Omental fat pad (tissue), 4 donors: Measurements from ENCODE around the gene CSNK2A2. TPM values are rescaled to one million over a fixed set of nuclear protein-coding genes. Genes with fewer than 3 reads are reported as not detected.
A peak's percentile ranks its signal among the peaks of the same experiment; 100 is the strongest.

ENCODE experiments used
- ATAC-seq: fragments of 150-250 bp; one replicate; pipeline ENCODE4 v1.9.1; 2016; ENCODE audit warnings: mild to moderate bottlenecking, moderate library complexity; ENCODE audit not compliant: low FRiP score
- DNase-seq: peaks from one replicate; pipeline ENCODE4 v3.0.0-alpha.2; 2019; ENCODE audit warnings: low spot score
- total RNA-seq, 4 donors: library from RNA; depleted of rRNA; stranded (reverse); fragments of >200 nt; gene quantifications; one replicate each; pipeline ENCODE4 v1.1.0, GENCODE V29; 2016
- TF ChIP-seq, protein P1 (sequence below), 3 donors: fragments of 450-650 bp; IDR thresholded peaks; one replicate each; pipeline ENCODE4 v1.5.1; 2016 to 2017; ENCODE audit warnings: antibody characterized with exemption in 3 of 3, mild to moderate bottlenecking in 3 of 3, moderate library complexity in 2 of 3

CSNK2A2 gene
- total RNA-seq, 4 donors from 2014 or later, result 34.4 to 48.8 (median 37.8) TPM

DNA sequence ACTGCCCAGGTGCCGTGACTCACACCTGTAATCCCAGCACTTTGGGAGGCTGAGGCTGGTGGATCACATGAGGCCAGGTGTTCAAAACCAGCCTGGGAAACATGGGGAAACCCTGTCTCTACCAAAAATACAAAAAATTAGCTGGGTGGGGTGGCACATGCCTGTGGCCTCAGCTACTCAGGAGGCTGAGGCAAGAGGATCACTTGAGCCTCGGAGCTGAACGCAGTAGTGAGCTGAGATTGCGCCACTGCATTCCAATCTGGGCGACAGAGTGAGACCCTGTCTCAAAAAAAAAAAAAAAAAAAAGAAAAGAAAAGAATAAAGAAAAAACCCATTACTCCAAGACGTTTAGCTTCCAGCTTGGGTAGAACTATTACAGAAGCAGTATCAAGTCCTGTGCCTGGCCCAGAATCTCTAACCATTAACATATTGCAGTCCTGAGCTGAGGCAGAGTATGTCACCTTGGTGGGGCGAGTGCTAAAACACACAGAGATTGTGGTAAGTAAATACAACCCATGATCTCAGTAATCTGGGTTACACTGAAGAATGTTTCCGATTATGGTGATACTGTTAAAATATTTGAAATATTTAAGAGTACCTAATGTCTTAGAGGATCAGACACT is 45.5 kb downstream of the CSNK2A2 start:
- ATAC-seq (no peak), DNase-seq (no peak)
- TF ChIP-seq, protein P1, sequence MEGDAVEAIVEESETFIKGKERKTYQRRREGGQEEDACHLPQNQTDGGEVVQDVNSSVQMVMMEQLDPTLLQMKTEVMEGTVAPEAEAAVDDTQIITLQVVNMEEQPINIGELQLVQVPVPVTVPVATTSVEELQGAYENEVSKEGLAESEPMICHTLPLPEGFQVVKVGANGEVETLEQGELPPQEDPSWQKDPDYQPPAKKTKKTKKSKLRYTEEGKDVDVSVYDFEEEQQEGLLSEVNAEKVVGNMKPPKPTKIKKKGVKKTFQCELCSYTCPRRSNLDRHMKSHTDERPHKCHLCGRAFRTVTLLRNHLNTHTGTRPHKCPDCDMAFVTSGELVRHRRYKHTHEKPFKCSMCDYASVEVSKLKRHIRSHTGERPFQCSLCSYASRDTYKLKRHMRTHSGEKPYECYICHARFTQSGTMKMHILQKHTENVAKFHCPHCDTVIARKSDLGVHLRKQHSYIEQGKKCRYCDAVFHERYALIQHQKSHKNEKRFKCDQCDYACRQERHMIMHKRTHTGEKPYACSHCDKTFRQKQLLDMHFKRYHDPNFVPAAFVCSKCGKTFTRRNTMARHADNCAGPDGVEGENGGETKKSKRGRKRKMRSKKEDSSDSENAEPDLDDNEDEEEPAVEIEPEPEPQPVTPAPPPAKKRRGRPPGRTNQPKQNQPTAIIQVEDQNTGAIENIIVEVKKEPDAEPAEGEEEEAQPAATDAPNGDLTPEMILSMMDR (IDR thresholded peaks at IDR 0.05), result no peak

DNA sequence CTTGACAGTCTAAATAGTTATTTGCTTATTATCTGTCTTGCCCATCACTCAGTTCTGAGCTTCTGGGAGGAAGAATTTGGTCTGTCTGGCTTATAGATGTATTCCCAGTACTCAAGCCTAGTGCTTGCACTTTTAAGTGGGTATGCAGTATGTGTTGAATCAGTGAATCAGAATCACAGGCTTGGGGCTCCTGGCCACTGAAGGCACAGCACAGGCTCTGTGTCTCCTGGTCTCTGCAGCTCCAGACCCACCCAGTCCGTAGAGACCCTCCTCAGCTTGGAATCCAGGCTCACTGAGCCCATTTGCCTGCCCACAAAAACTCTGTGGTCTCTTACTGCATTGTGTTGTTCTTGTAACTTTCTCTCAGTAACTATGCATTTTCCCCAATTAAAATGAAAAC is 49.4 kb downstream of the CSNK2A2 start:
- ATAC-seq (no peak), DNase-seq (no peak)
- TF ChIP-seq, protein P1 (IDR thresholded peaks at IDR 0.05), result no peak

DNA sequence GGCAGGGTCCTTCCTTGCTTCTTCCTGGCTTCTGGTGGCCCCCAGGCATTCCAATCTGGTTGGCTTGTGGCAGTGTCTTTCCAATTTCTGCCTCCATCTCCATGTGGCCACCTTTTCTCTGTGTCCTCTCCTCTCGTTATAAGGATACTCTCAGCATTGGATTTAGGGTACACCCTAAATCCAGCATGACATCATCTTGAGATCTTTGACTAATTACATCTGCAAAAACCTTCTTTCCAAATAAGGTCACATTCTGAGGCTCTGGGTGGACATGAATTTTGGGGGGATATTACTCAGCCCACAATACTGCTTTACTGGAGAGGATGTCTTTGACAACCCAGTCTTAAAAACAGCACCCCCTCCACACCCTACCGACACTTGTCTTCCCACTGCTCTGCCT is 49.8 kb downstream of the CSNK2A2 start:
- TF ChIP-seq, protein P1 (IDR thresholded peaks at IDR 0.05), result no peak
- DNase-seq, result no peak
- no peak for ATAC-seq

DNA sequence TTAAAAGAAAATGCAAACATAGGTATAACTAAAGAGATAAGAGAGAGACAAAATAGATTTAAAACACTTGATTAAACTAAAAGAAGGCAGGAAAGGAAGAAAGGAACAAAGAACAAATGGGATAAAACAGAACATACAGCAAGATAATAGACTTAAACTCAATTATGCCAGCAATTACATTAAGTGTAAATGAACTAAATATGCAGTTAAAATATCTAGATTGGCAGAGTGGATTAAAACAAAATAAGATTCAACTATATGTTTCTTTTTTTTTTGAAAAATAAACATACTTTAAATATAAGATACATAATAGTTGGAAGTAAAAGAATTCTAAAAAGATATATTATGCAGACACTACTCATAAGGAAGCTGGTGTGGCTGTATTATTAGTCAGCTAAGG is 59.1 kb downstream of the CSNK2A2 start:
- ATAC-seq, result no peak
- no peak for DNase-seq
- TF ChIP-seq, protein P1 (IDR thresholded peaks at IDR 0.05), result no peak

DNA sequence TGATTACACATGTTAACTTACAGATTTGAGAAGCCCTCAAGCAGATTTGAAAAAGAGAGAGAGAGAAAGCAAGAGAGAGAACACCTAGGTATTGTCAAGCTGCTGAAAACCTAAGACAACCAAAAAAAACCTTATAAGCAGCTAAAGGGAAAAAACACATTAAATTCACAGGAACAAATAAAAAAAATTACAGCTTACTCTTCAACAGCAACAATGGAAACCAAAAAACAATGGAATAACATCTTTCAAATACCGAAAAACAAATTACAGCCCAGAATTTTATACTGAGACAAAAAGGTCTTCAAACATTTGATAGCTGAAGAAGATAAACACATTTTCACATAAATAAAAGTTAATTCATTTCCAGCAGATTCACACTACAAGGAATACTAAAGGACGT is 60.3 kb downstream of the CSNK2A2 start:
- TF ChIP-seq, protein P1 (IDR thresholded peaks at IDR 0.05), result no peak
- ATAC-seq (no peak), DNase-seq (no peak)

DNA sequence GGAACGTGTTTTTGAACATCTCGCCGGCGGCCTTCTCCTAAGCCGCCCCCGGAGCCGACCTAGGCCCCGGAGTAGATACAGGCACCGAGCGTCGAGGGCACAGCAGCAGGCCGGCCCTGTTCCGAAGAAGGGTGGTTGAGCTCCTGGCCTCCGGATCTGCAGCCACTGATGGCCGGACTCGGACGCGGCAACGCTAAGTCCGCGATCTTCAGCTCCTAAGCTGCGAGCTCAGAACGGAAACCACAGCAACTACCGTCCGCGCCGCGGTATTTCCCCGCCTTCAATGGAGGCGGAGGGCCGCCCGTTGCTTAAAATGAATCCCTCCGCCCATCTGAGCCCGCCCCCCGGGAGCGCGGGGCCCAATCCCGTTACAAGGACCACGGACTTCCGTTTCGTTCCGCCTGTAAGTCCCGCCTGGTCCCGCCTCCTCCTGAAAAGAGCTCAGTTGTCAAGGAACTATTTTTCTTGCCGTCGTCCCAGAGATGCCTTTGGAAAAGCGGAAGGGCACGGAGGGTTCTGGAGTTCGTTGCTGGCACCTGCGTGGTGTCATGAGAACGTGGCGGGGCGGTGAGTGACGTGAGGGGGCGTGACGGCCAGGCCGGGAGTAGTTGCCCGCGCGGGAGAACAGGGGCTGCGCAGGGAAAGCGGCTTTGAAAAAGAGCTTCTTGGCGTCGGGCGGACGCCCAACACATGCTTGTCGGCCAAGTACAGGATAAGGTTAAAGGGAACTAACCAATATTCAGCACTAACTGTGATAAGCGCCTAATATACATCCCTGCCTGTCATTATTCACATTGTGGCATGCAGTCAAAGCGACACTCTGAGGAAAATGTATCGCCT is 68.6 kb downstream of the CSNK2A2 start, which contains the start of gene CFAP20:
CFAP20 (minus strand) TSS at position 285 of the 840 bp plus-strand sequence; CDS start at position 19, 266 bp downstream.
- DNase-seq (peak; percentile 85), ATAC-seq (peak; percentile 95)
- TF ChIP-seq, protein P1 (IDR thresholded peaks at IDR 0.05), result no peak
